Epithelial cell of umbilical artery (primary cell): Measurements from ENCODE around the gene MYO1A. TPM values are rescaled to one million over a fixed set of nuclear protein-coding genes. Genes with fewer than 3 reads are reported as not detected.

Experiments used
- total RNA-seq: library from RNA; depleted of rRNA; stranded (reverse); fragments of >200 nt; gene quantifications from 2 replicates; pipeline ENCODE4 v1.2.3, GENCODE V29; 2014

The MYO1A gene
- not detected in 2 replicates for total RNA-seq

GRCh38 chr12:57049890-57050289 lies at the start of gene MYO1A:
Gene MYO1A (minus strand): TSS chr12:57050129. CDS start chr12:57048323, 1,806 bp downstream.

GRCh38 chr12:57088354-57089270 lies 38.7 kb upstream of the MYO1A start, which contains the start of gene NAB2:
Gene NAB2 (plus strand): TSS chr12:57089114. CDS start chr12:57089272, 158 bp downstream.

GRCh38 chr12:57078519-57079404 lies 28.8 kb upstream of the MYO1A start, which contains the start of gene NEMP1:
Gene NEMP1 (minus strand): TSS chr12:57078791. CDS start chr12:57078745, 46 bp downstream.

GRCh38 chr12:57016348-57016747 lies 33.6 kb downstream of the MYO1A start, which contains the start of gene TAC3:
Gene TAC3 (minus strand): TSS chr12:57016529. CDS start chr12:57015797, 732 bp downstream.

GRCh38 chr12:57005980-57006808 lies 43.7 kb downstream of the MYO1A start, which contains the start of gene ZBTB39:
Gene ZBTB39 (minus strand): TSS chr12:57006546. CDS start chr12:57004917, 1,629 bp downstream.

Other genes with a start within 250 kb of the MYO1A start
- not detected in 2 replicates for gene SDR9C7, start 115.7 kb downstream of the MYO1A start, total RNA-seq
- not detected in 2 replicates for gene RDH16, start 92.5 kb downstream of the MYO1A start, total RNA-seq
- 6.2 and 6.8 TPM in 2 replicates for gene ZBTB39, start 43.6 kb downstream of the MYO1A start, total RNA-seq
- gene TAC3, start 33.6 kb downstream of the MYO1A start, total RNA-seq = not detected in 2 replicates
- gene NEMP1, start 28.7 kb upstream of the MYO1A start, total RNA-seq = 4.2 and 9.7 TPM in 2 replicates
- gene NAB2, start 39.0 kb upstream of the MYO1A start, total RNA-seq = 14.1 and 14.3 TPM in 2 replicates
- 41.3 and 58.1 TPM in 2 replicates for gene STAT6, start 61.2 kb upstream of the MYO1A start, total RNA-seq
- 4.5 and 5.9 TPM in 2 replicates for gene LRP1, start 78.4 kb upstream of the MYO1A start, total RNA-seq
- gene LRP1-AS, start 97.5 kb upstream of the MYO1A start, total RNA-seq = not detected in 2 replicates
- gene NXPH4, start 166.7 kb upstream of the MYO1A start, total RNA-seq = not detected in 2 replicates
- gene SHMT2, start 179.6 kb upstream of the MYO1A start, total RNA-seq = 207 and 228 TPM in 2 replicates
- 0.30 and 0.32 TPM in 2 replicates for gene STAC3, start 201.1 kb upstream of the MYO1A start, total RNA-seq